HepG2 (cell line): Measurements from ENCODE around the gene MYH10. TPM values are rescaled to one million over a fixed set of nuclear protein-coding genes. Genes with fewer than 3 reads are reported as not detected.
A peak's percentile ranks its signal among the peaks of the same experiment; 100 is the strongest.

Source experiments
- ATRX ChIP-seq: sonication (generic); formaldehyde crosslinking; IDR thresholded peaks from 2 replicates; pipeline ENCODE4 v1.4.0; 2020; ENCODE audit warnings: missing genetic modification reagents, borderline replicate concordance
- CBX5 ChIP-seq: sonication (generic); formaldehyde crosslinking; IDR thresholded peaks from 2 replicates; pipeline ENCODE4 v1.4.0; 2020; ENCODE audit warnings: missing genetic modification reagents, borderline replicate concordance
- ETS1 ChIP-seq: sonication (generic); formaldehyde crosslinking; IDR thresholded peaks from 2 replicates; pipeline ENCODE4 v1.4.0; 2020; ENCODE audit warnings: missing genetic modification reagents
- GZF1 ChIP-seq: sonication (generic); formaldehyde crosslinking; IDR thresholded peaks from 2 replicates; pipeline ENCODE4 v1.5.1; 2020; ENCODE audit warnings: mild to moderate bottlenecking, missing genetic modification reagents
- HCFC1 ChIP-seq: fragments of 150-350 bp; IDR thresholded peaks from 2 replicates; pipeline ENCODE4 v1.6.1; 2014; ENCODE audit warnings: low read depth, low read length
- HIVEP1 ChIP-seq: sonication (generic); formaldehyde crosslinking; IDR thresholded peaks from 2 replicates; pipeline ENCODE4 v1.4.0; 2020; ENCODE audit warnings: mild to moderate bottlenecking, missing genetic modification reagents
- HNF4A ChIP-seq: sonication (generic); formaldehyde crosslinking; IDR thresholded peaks from 2 replicates; pipeline ENCODE4 v1.4.0; 2020; ENCODE audit warnings: missing genetic modification reagents
- IKZF4 ChIP-seq: sonication (generic); formaldehyde crosslinking; IDR thresholded peaks from 2 replicates; pipeline ENCODE4 v1.5.1; 2020; ENCODE audit warnings: borderline replicate concordance, mild to moderate bottlenecking, low read depth, missing genetic modification reagents; ENCODE audit errors: not compliant biosample characterization
- MEIS2 ChIP-seq: sonication (generic); formaldehyde crosslinking; IDR thresholded peaks from 2 replicates; pipeline ENCODE4 v1.9.0; 2021; ENCODE audit warnings: mild to moderate bottlenecking, missing genetic modification reagents
- NR3C1 ChIP-seq: sonication (generic); formaldehyde crosslinking; IDR thresholded peaks from 2 replicates; pipeline ENCODE4 v1.4.0; 2020; ENCODE audit warnings: missing genetic modification reagents
- RARA ChIP-seq: IDR thresholded peaks from 2 replicates; pipeline ENCODE4 v1.6.1; 2016; ENCODE audit warnings: missing genetic modification reagents, missing compliant biosample characterization
- REPIN1 ChIP-seq: sonication (generic); formaldehyde crosslinking; IDR thresholded peaks from 2 replicates; pipeline ENCODE4 v1.8.0; 2022; ENCODE audit warnings: missing genetic modification reagents, low read depth, mild to moderate bottlenecking, borderline replicate concordance
- RORA ChIP-seq: sonication (generic); formaldehyde crosslinking; IDR thresholded peaks from 2 replicates; pipeline ENCODE4 v1.5.0; 2020; ENCODE audit warnings: mild to moderate bottlenecking, missing genetic modification reagents, moderate library complexity
- TAF1 ChIP-seq: sonication (generic); formaldehyde crosslinking; IDR thresholded peaks from 2 replicates; pipeline ENCODE4 v1.4.0; 2020; ENCODE audit warnings: missing genetic modification reagents
- TBP ChIP-seq: sonication (generic); formaldehyde crosslinking; IDR thresholded peaks from 2 replicates; pipeline ENCODE4 v1.5.0; 2020; ENCODE audit warnings: missing genetic modification reagents
- ZNF225 ChIP-seq: sonication (generic); formaldehyde crosslinking; IDR thresholded peaks from 2 replicates; pipeline ENCODE4 v1.4.0; 2020; ENCODE audit warnings: mild to moderate bottlenecking, missing genetic modification reagents
- ZNF468 ChIP-seq: sonication (generic); formaldehyde crosslinking; IDR thresholded peaks from 2 replicates; pipeline ENCODE4 v1.8.0; 2022; ENCODE audit warnings: mild to moderate bottlenecking, moderate library complexity, missing genetic modification reagents
- ZNF580 ChIP-seq: IDR thresholded peaks from 2 replicates; pipeline ENCODE4 v1.6.1; 2016; ENCODE audit warnings: low read depth, borderline replicate concordance
- ZNF598 ChIP-seq: sonication (generic); formaldehyde crosslinking; IDR thresholded peaks from 2 replicates; pipeline ENCODE4 v1.5.1; 2020; ENCODE audit warnings: mild to moderate bottlenecking, missing genetic modification reagents, borderline replicate concordance
- ZNF615 ChIP-seq: sonication (generic); formaldehyde crosslinking; IDR thresholded peaks from 2 replicates; pipeline ENCODE4 v1.5.0; 2020; ENCODE audit warnings: mild to moderate bottlenecking, missing genetic modification reagents, borderline replicate concordance
- ZNF619 ChIP-seq: sonication (generic); formaldehyde crosslinking; IDR thresholded peaks from 2 replicates; pipeline ENCODE4 v1.4.0; 2020; ENCODE audit warnings: mild to moderate bottlenecking, missing genetic modification reagents
- ZNF891 ChIP-seq: sonication (generic); formaldehyde crosslinking; IDR thresholded peaks from 2 replicates; pipeline ENCODE4 v1.5.0; 2020; ENCODE audit warnings: mild to moderate bottlenecking, missing genetic modification reagents
- polyA plus RNA-seq, 8 experiments: library from polyadenylated mRNA; depleted of rRNA in 3 of 8; stranded (reverse) in 7 of 8; unstranded in 1 of 8; fragments of >200 nt; fragmentation: Illumina TruSeq in 4 of 8; extraction: Trizol in 4 of 8; gene quantifications; 2 replicates each; pipeline versions ENCODE4 v1.2.1 to v1.2.3, GENCODE V29; 2011 to 2016; ENCODE audit warnings: low read depth in 4 of 8, missing spikeins in 1 of 8, mixed read lengths in 1 of 8; ENCODE audit not compliant: insufficient read depth in 1 of 8
- total RNA-seq, 5 experiments: library from RNA; depleted of rRNA; stranded (reverse); fragments of >200 nt; fragmentation: Illumina TruSeq; extraction: Trizol; gene quantifications; 2 replicates each; pipeline ENCODE4 v1.2.3, GENCODE V29; 2016; ENCODE audit warnings: low read depth in 1 of 5
- TF ChIP-seq, protein P1 (sequence below): sonication (generic); formaldehyde crosslinking; IDR thresholded peaks from 2 replicates; pipeline ENCODE4 v1.5.1; 2020; ENCODE audit warnings: mild to moderate bottlenecking, moderate library complexity, missing genetic modification reagents
- TF ChIP-seq, protein P2 (sequence below): sonication (generic); formaldehyde crosslinking; IDR thresholded peaks from 2 replicates; pipeline ENCODE4 v1.8.1; 2022; ENCODE audit warnings: mild to moderate bottlenecking, missing genetic modification reagents
- TF ChIP-seq, protein P3 (sequence below): sonication (generic); formaldehyde crosslinking; IDR thresholded peaks from 2 replicates; pipeline ENCODE4 v1.4.0; 2020; ENCODE audit warnings: missing genetic modification reagents, low read depth, mild to moderate bottlenecking, borderline replicate concordance

MYH10 gene
- total and polyA plus RNA-seq, 2 of the 13 experiments (the other 11 are each of a cell fraction or from before 2014, with no cell fraction given): 43.4 to 68.6 TPM

DNA sequence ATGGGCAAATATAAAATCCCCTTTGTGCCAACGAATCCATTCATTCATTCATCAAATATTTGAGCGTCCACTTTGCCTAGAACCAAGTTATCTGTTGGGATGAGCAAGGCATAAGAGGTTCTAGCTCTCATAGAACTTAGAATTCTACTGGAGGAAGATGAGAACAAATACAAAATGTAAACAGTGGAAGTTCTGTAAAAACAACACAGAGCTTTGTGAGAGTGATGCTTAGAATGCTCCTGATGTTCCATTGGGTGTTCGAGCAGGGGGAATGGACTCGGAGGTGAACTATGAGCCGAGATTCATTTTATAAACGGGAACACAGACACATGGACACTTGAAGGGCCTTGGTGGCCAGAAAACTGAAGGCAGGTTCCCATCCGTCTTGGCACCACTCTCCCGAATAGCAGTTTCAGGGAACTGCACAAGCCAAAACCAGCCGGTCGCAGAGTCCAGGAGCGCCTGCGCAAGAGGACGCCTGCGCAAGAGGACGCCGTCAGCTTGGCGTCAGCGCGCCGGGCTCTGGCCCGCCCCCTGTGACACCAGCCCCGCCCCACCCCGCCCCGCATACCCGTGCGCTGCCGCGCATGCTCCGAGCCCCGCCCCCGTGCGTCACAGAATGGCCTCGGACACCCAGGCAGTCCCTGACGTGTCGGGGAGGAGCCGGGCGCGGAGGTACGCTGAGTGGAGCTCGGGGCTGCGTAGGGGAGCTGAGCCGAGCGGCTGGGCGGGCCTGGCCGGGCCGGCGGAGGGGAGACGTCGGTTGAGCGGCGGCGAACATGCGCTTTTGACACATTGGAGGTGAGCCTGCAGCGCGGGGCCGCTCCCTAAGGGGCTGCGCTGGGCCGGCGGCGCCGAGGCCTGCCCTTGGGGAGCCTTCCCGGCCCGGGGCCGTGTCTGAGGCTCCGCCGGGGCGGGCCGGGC is 195.0 kb downstream of the MYH10 start, which contains the start of gene NDEL1 (continued):
- TF ChIP-seq, protein P1, sequence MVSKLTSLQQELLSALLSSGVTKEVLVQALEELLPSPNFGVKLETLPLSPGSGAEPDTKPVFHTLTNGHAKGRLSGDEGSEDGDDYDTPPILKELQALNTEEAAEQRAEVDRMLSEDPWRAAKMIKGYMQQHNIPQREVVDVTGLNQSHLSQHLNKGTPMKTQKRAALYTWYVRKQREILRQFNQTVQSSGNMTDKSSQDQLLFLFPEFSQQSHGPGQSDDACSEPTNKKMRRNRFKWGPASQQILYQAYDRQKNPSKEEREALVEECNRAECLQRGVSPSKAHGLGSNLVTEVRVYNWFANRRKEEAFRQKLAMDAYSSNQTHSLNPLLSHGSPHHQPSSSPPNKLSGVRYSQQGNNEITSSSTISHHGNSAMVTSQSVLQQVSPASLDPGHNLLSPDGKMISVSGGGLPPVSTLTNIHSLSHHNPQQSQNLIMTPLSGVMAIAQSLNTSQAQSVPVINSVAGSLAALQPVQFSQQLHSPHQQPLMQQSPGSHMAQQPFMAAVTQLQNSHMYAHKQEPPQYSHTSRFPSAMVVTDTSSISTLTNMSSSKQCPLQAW (CRISPR knock-in tag): peak; percentile 52; the same call in 1 of the 2 replicates
- TF ChIP-seq HIVEP1 (CRISPR knock-in tag) (no peak), ZNF598 (no peak), ATRX (CRISPR knock-in tag) (no peak), IKZF4 (peak; percentile 67), NR3C1 (no peak), RARA (no peak; the same call in 1 of the 2 replicates), GZF1 (CRISPR knock-in tag) (no peak), ZNF468 (CRISPR knock-in tag) (no peak), ZNF225 (no peak), TBP (CRISPR knock-in tag) (no peak), HNF4A (peak; percentile 18; the same call in 1 of the 2 replicates), RORA (CRISPR knock-in tag) (no peak), REPIN1 (CRISPR knock-in tag) (0 out of 2 replicates have a peak, but pooled peaks have one; percentile 30), ZNF580 (CRISPR knock-in tag) (no peak), HCFC1 (no peak; the same call in 1 of the 2 replicates), MEIS2 (CRISPR knock-in tag) (peak; percentile 73; the same call in 1 of the 2 replicates), CBX5 (peak; percentile 53; the same call in 1 of the 2 replicates), ETS1 (CRISPR knock-in tag) (no peak), ZNF619 (0 out of 2 replicates have a peak, but pooled peaks have one; percentile 30), ZNF615 (no peak), TAF1 (CRISPR knock-in tag) (peak; percentile 95), ZNF891 (CRISPR knock-in tag) (no peak; the same call in none of the 2 replicates)
- TF ChIP-seq, protein P2, sequence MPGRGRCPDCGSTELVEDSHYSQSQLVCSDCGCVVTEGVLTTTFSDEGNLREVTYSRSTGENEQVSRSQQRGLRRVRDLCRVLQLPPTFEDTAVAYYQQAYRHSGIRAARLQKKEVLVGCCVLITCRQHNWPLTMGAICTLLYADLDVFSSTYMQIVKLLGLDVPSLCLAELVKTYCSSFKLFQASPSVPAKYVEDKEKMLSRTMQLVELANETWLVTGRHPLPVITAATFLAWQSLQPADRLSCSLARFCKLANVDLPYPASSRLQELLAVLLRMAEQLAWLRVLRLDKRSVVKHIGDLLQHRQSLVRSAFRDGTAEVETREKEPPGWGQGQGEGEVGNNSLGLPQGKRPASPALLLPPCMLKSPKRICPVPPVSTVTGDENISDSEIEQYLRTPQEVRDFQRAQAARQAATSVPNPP (CRISPR knock-in tag): no peak
- TF ChIP-seq, protein P3, sequence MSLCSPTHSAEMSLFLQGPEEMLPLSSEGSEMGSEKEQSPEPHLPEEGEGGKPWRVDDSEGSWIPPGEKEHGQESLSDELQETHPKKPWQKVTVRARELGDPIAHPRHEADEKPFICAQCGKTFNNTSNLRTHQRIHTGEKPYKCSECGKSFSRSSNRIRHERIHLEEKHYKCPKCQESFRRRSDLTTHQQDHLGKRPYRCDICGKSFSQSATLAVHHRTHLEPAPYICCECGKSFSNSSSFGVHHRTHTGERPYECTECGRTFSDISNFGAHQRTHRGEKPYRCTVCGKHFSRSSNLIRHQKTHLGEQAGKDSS (CRISPR knock-in tag): peak; percentile 77; the same call in 1 of the 2 replicates
